Cortex of kidney (tissue), 1 donor: Measurements from ENCODE around the gene CDC73.
"Not testable (repeated sequence)": the region's sequence is repeated elsewhere in the genome, so short reads cannot be mapped to it uniquely, and the experiment has no call there.

Experiments used
- DNase-seq: peaks from one replicate; lab custom pipeline; 2025; lab: John Stamatoyannopoulos, UW

CDC73 gene

DNA sequence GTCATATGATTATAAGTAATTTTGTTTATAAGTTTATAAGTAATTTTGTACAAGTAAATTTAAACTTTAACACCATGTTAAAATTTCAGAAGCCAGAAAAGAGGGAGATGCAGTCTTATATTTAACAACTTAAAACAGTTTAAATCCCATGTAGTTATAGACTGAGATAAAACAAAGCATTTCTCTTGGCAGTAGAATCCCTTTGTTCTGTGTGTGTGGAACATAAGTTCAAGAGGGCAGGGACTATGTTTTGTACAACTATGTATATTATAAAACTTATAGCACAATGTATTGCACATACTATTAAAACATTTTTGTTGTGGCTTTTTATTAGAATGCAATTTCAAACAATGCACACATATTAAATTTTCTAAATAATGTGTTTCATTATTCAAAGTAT lies 109.3 kb downstream of the CDC73 start:
- not testable (repeated sequence) for DNase-seq

- DNase-seq = no peak
Measured at GRCh38 chr1:193234530-193234929, 112.7 kb downstream of the CDC73 start.

GRCh38 chr1:193237381-193237978 lies 115.6 kb downstream of the CDC73 start:
- DNase-seq = no peak

GRCh38 chr1:193240609-193241008 lies 118.8 kb downstream of the CDC73 start:
- DNase-seq = no peak

- no peak for DNase-seq
Measured at GRCh38 chr1:193241132-193241827, 119.4 kb downstream of the CDC73 start.

DNA sequence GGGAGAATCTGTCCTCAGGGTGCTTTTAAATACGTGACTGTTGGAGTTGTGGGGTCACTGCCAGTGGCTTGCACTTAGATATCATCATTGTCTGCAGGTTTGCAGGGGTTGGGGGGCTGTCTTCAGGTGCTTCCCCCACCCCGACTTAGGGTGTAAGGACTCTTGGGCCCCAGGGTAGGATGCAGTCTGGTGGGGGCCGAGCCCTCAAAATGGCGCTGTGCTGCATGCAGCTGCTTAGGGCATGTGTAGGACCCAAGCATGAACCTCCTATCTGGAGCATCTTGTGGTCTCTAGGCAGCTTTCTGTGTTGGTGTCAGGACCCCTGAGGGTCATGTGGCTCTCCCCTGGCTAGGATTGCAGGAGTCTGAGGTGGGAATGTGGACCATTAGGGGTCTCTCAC lies 120.2 kb downstream of the CDC73 start:
- no peak for DNase-seq

GRCh38 chr1:193249187-193249586 lies 127.4 kb downstream of the CDC73 start:
- DNase-seq = no peak

- DNase-seq = no peak
Measured at GRCh38 chr1:193251950-193252349, 130.1 kb downstream of the CDC73 start.

- DNase-seq = no peak
Measured at GRCh38 chr1:193256019-193256418, 134.2 kb downstream of the CDC73 start.

DNA sequence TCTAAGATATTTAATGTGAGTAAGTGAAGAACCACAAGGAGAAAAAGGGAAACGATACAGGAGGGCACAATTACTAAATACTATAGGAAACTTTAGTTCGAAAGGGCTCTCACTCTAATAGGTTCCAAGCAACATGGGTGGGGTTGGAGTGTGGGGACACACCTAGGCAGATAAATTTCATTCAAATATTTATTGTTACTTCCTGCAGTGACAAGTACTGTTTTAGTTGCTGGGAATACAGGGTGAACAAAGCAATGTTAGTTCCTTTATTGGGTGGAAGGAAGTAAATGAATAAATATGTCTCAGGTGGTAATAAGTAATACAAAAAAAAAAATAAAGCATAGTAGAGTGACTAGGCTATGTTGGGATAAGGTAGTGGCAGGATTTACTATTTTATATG lies 137.8 kb downstream of the CDC73 start:
- no peak for DNase-seq

DNA sequence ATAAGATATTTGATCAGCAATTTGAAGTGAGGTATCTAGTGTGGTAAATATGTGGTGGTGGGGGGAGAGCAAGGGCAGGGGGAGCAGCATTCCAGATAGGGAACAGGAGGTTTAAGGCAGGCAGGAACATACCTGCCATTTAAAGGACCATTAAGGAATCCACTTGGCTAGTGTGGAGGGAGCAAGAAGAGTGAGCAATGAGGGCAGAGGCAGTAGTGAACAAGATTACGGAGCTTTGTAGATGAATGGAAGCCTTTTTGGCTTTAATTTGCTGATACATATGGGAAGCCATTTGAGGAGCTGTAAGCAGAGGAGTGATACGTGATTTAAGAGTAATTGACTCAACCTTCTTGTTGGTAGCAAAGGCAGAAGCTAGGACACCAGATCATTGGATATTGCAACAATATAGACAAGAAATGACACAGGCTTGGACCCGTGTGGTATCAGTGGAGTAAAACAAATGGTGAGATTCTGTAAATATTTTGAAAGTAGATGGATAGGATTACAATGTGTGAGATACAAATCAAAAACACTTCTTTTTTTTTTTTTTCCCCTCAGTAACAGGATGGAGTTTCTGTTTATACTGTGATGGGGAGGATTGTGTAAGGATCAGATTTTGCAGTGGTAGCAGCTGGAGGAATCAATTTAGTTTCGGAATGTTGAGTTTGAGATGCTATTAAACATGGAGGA lies 138.4 kb downstream of the CDC73 start:
- no peak for DNase-seq

- no peak for DNase-seq
Measured at GRCh38 chr1:193260896-193261295, 139.1 kb downstream of the CDC73 start.

GRCh38 chr1:193262661-193263060 lies 140.8 kb downstream of the CDC73 start:
- no peak for DNase-seq

DNA sequence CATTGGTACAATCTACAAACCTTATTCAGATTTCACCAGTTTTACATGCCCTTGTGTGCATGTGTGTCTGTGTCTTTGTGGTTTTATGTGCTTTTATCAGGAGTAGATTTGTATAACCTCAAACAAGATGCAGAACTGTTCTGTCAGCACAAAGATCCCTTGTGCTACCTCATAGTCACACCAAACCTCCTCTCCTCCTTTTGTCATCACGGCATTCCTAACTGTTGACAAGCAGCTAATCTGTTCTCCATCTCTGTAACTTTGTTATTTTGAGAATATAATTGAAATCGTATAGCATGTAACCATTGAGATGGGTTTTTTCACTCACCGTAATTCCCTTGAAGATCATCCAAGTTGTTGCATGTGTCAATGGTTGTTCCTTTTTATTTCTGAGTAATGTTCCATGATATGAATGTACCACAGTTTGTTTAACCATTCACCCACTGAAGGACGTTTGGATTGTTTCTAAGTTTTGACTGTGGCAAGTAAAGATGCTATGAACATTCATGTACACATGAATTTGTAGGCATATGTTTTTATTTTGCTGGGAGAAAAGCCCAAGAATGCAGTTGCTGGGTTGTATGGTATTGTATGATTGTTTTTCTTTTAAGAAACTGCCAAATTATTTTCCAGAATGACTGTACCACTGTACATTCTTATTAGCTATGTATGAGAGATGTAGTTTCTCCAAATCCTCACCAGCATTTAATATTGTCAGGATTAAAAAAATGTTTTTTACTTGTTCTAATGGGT lies 142.7 kb downstream of the CDC73 start:
- DNase-seq = no peak

GRCh38 chr1:193265716-193266115 lies 143.9 kb downstream of the CDC73 start:
- no peak for DNase-seq

DNA sequence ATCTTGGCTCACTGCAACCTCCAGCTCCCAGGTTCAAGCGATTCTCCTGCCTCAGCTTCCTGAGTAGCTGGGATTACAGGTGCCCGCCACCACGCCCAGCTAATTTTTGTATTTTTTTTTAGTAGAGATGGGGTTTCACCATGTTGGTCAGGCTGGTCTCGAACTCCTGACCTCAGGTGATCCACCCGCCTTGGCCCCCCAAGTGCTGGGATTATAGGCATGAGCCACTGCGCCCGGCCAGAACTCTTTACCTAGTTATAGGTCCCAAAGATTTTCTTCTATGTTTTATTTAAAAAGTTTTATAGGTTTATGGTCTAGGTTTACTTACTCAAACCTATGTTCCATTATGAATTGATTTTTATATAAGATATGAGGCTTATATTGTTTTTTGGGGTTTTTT lies 145.0 kb downstream of the CDC73 start:
- DNase-seq = not testable (repeated sequence)

GRCh38 chr1:193270996-193271395 lies 149.2 kb downstream of the CDC73 start:
- no peak for DNase-seq

GRCh38 chr1:193275773-193276172 lies 153.9 kb downstream of the CDC73 start:
- DNase-seq = no peak

GRCh38 chr1:193278968-193279367 lies 157.1 kb downstream of the CDC73 start:
- DNase-seq = no peak

DNA sequence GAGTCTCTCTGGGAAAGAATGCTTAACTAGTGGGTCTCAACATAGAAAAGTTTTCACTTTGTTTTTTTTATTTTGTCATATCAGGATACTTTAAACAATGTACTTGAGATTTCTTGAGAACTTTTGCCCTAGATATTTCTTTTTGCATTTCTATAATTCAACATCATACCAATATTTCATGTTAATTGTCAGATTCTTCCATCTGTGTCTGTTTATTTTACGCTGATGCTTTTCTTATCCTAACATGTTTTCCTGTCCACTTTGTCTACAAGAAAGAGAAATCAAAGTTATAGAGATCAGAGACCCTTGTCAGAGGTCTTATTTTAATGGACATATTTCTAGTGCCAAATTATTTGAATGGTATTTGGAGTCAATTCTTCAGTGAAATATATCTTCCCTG lies 160.1 kb downstream of the CDC73 start:
- DNase-seq = no peak

DNA sequence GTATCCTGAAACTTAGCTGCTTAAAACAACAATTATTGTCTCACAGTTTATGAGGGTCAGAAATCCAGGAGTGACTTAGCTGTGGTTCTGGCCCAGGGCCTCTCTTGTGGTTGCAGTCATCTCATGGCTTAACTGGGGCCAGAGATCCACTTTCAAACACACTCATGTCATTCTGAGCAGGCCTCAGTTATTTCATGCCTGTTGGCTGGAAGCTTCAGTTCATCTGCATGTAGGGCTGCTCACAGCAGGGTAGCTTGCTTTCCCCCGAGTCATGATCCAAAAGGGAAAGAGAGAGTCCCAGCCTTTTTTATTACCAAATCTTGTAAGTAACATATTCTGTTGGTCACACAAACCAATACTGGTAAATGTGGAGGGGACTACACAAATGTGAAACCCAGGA lies 161.2 kb downstream of the CDC73 start:
- no peak for DNase-seq

GRCh38 chr1:193284219-193284618 lies 162.4 kb downstream of the CDC73 start:
- no peak for DNase-seq

GRCh38 chr1:193285641-193286040 lies 163.8 kb downstream of the CDC73 start:
- DNase-seq = no peak
